Measurements from ENCODE around the gene IL1RL1. TPM values are rescaled to one million over a fixed set of nuclear protein-coding genes. Genes with fewer than 3 reads are reported as not detected.

Gene IL1RL1
- total RNA-seq, 1 experiment from 2014 or later: 0.02 TPM

DNA sequence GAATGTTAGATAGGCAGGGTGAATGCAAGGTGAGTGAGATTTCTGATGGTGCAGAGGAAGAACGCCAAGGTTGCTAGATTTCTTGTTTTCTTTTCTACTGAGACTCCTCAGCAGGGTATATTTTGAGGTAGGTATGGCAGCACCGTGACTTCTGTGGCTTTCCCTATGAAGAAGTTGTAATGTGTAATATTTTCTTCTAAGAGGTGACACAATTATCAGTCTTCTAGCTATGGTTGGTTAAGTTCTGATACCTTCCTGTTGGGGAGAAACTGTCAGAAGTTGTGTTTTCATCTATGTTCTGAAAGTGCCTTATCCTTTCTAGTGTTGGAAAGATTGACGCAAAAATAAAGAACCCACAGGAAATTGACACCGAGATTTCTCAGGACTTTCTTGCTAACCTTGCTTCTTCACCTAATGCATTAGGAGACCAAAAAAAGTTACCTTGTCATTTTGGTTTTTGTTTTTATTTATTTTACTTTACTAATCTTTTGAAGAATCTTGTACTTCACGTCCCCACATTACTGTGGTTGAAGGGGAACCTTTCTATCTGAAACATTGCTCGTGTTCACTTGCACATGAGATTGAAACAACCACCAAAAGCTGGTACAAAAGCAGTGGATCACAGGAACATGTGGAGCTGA lies 56.1 kb downstream of the IL1RL1 start:
- no peak for DNase-seq (ENCODE audit: low spot score)

DNA sequence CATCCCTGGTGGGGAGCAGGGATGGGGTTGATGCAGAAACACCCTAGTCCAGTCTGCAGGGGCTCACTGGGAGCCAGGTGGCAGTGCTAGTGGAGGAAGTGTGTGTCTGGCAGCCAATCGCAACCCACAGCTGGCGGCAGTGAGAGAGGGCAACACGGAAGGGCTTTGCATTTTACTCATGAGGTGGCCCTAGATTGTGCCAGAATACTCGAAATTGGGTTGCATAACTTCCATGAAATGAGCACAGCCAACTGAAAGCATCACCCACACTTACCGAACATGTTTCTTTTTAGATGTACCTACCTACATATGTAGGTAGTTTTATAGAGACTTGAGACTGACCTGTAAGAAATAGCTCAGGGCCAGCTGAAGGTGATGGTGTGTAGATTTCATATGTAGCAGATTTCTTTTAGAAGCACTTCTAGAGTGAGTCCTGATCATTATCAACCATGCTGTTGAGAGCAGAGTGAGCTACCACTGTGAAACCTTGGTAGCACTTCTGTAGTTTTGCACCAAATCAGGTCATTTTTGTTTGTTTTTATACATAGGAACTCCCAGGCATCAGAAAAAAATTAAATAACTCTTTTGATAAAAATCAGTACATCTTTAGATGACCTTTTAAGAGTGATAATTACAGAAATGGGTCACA lies 57.2 kb downstream of the IL1RL1 start:
- DNase-seq (ENCODE audit: low spot score): no peak

DNA sequence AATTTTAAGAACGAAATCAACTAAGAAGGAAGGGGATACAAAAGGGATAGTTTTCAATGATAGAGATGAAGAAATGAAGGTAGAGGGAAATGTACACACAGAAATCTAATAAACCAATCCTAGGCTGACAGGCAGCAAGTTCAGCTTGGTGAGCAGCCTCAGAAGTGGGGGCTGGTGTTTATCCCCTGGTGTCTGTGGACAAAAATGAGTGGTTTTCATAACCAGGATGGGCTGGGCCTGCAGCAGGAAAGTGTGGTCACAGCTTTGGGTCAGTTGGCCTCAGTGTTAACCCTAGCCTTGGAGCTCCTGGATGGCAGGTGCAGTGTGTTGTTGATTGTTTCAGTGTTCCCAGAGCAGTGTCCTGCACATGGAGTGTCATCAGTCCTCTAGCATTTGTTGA lies 58.5 kb downstream of the IL1RL1 start:
- DNase-seq (ENCODE audit: low spot score): no peak

DNA sequence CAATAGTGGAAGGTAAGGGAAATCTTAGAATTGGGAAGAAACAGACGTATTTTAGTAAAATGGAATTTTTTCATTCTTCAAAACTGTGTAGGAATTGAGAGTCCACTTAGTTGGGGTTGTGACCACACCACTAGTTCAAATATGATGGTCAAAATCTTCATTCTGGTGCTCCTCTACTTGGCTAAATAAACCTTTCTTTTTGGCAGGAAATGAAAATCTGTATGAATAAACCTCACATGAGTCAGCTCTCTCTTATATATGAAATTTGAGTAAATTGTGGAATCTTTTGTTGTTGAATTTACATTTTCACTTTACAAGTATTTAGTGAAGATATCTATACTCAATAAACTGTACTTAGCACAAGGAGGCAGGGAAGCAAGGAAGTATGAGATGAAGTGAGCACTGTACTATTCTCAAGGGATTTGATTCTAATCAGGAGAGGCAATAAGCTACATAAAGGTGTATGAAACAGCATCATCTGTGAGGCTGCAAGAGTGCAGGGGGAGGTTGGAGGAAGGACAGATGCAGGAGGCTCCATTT lies 64.8 kb downstream of the IL1RL1 start:
- DNase-seq (ENCODE audit: low spot score): no peak

DNA sequence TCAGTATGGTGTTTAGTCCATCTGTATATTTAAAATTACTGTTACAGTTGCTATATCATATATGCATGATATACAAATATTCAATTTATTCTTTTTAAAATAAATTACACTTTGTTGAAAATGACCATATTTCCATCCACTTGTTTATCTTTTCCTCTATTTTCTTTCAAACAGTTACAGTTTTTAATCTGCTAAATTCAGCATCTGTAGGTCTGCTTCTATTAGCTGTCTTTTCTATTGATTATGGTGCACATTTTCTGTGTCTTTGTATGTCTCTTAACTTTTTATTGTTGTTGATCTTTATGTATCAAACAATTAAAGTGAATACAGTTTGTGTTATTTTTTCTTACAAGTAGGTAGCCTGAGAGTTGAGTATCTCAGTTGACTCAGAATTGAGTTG lies 72.4 kb downstream of the IL1RL1 start:
- DNase-seq (ENCODE audit: low spot score): no peak

DNA sequence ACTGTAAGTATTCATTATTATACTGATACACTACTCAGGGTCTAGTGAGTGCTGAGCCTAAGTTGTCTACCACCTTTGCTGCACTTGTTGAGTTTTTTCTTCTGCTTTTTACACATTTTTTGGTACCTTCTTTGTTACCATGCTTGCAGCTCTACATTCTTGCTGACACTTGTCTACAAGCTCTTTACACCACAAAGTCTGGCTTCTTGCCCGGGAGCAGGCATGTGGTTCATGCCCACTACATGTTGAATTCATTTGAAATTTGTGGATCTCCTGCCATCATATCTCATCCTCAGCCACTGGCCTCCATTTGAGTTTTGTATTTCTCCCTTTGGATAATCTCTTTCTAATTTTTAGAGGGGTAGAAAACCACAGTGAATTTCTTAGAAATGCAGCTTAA lies 74.2 kb downstream of the IL1RL1 start:
- no peak for DNase-seq (ENCODE audit: low spot score)

DNA sequence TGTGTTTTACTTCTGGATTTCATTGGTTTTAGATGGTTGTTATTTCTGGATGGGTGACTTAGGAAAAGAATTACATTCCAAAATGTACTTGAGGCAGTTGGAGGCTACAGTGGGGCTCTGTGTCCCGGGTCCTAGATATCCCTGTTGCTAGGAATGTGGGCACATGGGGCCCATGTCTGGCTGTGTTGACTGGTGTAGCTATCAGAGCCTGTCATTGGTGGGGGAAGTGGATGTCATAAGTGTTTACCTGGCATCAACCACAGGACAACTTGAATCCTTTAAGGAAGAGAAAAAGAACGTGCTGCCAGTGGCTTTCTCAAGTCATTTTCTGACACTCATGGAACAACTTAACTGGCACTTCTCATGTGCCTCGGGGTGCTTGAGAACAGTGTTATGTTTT lies 74.6 kb downstream of the IL1RL1 start:
- no peak for DNase-seq (ENCODE audit: low spot score)

DNA sequence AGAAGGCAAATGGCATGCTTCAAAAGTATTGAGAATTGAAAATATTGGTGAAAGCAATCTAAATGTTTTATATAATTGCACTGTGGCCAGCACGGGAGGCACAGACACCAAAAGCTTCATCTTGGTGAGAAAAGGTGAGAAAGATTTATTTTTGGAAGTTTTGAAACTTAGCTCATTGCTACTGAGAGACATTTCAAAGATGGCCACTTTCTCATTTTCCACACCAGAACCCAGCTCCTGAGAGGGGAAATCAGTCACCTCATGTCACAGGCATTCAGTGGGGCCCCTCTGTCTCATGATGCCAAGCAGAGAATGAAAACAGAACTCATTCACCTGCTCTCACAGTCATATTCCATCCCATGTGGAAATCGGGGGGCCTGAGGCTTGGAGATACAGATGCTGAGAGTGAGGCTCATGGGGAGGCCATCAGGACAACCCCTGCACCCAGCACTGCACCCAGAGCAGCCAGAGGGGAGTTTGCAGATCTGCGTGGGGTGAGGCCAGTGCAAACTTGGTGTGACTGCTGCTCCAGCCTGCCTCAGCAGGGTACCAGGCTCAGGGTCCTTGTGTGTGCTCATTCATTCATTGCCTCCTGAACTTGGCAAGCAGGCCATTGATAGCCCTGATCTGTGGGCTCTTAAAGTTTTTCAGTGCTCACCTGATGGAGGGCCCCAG lies 75.6 kb downstream of the IL1RL1 start:
- DNase-seq (ENCODE audit: low spot score): no peak

DNA sequence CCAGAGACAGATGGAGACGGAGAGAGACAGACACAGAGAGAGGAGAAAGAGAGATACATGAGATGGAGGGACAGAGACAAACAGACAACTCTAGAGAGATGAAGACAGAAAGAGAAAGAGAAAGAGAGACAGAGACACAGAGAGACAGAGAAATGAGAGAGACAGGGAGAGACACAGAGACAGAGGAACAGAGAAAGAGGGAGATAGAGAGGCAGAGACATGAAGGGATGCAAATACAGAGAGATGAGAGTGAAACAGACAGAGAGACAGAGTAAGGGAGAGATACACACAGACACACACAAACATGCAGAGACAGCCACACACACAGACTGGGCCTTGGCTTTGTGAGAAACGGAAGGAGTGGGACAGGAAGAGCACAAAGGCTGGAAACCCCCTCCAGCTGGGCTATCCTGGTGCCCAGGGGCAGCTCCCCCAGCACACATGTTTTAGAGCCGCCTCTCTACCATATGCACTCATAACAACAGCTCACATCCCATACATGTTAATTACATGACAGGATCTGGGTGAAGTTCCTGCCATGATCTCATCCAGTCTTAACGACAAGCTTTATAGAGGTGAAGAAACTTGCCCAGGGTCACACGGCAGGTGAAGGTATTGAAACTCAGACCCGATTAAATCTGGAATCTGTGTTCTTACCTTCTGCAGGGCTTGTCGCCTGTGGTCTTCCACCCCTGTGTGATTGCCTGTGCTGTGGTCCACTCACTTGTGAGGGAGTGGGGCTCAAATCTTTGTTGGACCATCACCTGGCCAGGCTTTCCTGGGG lies 76.6 kb downstream of the IL1RL1 start:
- DNase-seq (ENCODE audit: low spot score): no peak

DNA sequence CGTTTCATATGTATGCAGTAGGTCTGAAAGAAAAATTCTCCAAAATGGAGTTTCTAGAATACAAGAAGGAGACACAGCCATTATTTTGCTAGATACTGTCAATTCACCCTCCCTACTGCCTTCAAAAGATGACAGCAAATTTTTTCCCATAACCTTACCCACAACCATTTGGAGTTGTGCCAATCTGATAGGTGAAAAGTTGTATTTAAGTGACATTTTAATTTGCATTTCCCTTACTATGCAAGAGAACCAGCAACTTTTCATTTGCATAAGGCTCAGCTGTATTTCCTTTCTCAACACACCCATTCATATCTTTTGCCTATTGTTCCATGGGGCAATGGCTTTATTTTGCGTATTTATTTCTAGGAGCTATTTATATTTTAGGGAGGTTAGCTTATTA lies 80.2 kb downstream of the IL1RL1 start:
- no peak for DNase-seq (ENCODE audit: low spot score)

DNA sequence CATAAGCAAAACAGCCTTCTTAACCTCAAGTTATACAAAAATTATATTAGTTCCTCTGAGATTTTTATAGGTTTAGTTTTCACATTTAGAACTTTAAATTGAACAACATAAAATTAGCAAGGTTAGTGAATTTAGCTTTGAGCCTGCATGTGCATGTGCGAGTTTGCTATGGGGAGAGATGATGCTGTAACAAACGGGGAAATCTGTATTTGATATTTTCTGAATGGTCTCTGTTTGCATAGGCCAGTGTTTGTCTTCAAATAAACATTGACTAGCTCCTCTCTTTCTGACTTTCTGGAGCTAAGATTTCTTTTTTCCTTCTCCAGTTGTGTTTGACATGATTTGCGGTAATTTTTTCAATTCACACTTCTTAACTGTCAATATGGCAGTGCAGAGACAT lies 80.7 kb downstream of the IL1RL1 start:
- DNase-seq (ENCODE audit: low spot score): no peak

DNA sequence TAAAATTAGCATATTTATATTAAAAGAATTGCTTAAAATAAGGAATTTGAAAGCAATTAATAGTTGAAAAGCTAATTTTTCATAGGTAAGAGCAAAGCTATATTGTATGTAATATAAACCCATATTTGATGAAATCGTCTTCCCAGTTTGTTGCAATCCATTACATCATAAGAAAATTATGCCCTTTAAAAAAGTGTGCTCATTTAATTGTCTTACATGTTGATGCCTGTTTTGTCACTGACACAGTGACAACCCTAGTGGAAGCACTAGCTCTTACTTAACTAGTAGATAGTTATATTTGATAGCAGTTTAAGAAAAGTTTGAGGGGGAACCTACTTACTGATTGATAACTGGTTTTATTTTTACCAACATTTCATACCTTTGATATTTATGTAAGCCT lies 81.6 kb downstream of the IL1RL1 start:
- DNase-seq (ENCODE audit: low spot score): no peak

DNA sequence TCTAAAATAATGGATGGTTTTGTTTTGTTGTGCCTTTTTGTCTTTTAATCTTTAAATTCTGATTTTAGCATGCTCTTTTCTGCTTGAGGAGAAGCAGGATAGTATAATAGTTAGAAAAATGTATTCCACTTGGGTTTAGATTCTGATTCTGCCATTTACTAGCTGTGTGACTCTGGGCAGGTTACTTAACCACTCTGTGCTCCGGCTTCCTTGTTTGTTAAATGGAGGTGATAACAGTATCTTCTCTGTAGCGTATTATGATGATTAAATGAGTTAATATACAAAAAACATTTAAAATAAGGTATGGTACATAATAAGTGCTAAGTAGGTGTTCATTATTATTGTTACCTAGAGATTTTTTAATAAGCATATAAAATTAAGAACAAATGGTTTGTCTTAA lies 84.6 kb downstream of the IL1RL1 start:
- DNase-seq (ENCODE audit: low spot score): no peak

DNA sequence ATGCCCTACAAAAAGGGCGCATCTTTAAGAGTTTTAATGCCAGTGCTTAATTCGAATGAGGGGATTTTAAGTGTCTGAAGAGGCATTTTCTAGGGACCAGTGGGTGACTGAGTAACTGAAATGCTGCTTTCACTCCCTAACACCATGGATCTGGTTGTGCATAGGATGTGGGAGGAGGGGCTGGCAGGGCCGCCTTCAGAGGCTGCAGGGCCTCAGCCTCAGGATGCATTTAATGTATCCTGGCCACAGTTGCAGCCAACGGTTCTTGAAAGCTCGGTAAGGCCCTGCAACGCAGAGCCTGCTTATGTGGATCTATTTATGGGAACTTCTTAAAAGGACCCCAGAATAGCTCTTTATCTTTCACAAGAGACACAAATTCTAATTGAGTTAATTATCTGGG lies 85.8 kb downstream of the IL1RL1 start:
- no peak for DNase-seq (ENCODE audit: low spot score)

DNA sequence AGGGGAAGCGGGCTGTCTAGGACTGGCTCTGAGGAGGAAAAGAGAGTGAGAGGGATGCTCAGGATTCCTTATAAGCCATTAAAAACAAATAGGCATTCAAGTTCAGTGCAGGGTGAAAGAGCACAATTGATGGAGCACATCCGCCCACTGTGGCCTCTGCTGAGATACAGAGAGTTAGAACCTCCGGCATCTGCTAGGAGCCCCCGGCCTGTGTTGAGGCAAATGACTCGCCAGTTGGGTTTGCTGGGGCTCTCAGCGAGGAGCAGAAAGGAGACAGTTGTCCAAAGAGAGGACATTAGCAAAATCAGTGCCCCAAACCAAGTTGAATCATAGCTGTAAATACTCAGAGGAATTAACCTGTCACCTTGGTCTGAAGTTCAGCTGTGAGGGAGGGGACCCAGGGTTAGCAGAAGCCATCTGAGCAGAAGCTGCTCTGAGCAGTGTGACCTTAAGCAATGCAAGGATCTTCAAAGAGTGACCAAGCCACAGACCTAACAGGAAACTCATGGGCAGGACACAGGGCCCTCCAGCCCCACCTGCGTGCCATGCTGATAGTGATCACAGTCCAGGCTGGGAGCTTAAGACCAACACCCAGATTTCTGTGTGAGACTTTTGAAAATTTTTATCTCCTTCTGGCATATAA lies 88.3 kb downstream of the IL1RL1 start:
- no peak for DNase-seq (ENCODE audit: low spot score)

DNA sequence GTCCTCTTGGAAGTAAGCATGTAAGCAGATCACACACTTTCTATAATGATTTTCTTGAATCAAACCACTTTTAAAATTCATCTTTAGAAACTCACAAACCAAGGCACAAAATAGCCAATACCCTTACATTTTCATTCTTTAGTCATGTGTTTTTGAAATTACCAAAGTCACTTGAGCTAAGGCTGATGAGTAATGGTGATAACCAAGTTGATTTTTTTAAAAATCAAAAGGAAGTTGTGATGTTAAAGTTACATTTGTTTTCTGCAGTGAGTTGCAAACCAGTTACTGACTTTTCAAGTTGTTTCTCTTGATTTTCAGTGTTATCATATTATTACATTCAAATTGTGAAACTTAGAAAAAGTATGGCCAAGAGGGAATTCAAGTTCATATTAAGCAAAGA lies 90.1 kb downstream of the IL1RL1 start:
- no peak for DNase-seq (ENCODE audit: low spot score)

Other genes with a start within 250 kb of the IL1RL1 start
- 1.7 and 2.6 TPM in 2 replicates for gene IL1R1, start 168.8 kb upstream of the IL1RL1 start, total RNA-seq (2014; rRNA removed; shearing (Covaris generic))
- not detected in 2 replicates for gene IL1RL2, start 124.5 kb upstream of the IL1RL1 start, total RNA-seq (2014; rRNA removed; shearing (Covaris generic))
- not detected in 2 replicates for gene IL18R1, start 44.2 kb downstream of the IL1RL1 start, total RNA-seq (2014; rRNA removed; shearing (Covaris generic))
- not detected in 2 replicates for gene IL18RAP, start 111.6 kb downstream of the IL1RL1 start, total RNA-seq (2014; rRNA removed; shearing (Covaris generic))
- 0.31 and 0.84 TPM in 2 replicates for gene SLC9A4, start 161.7 kb downstream of the IL1RL1 start, total RNA-seq (2014; rRNA removed; shearing (Covaris generic))

Measured in A172 (cell line).